ENCODE results near the gene FFAR2.

GRCh38 chr19:35400773-35401100 lies 47.3 kb upstream of the FFAR2 start:
- no peak for TF ChIP-seq CTCF (IDR thresholded peaks at IDR 0.05 in 8 of 11, conservative IDR thresholded peaks at IDR 0.05 in 3 of 11)
- no peak for TF ChIP-seq POLR2A (IDR thresholded peaks at IDR 0.05)

Data from spleen (tissue), 7 donors.